ENCODE data around the gene ZNF365. TPM values are rescaled to one million over a fixed set of nuclear protein-coding genes. Genes with fewer than 3 reads are reported as not detected.
A peak's percentile ranks its signal among the peaks of the same experiment; 100 is the strongest.

The ZNF365 gene
- total and polyA plus RNA-seq, 7 experiments from 2014 or later = 0.08 to 2.9 (median 0.28) TPM; not detected in 3

GRCh38 chr10:62437696-62438095 is 63.5 kb downstream of the ZNF365 start:
- Mint-ChIP-seq H3K4me3 (no peak overlapping the region), H3K4me1 (peaks cover 0 to 12% (median 3%) of the 10 kb centered on the region in 7 donors), H3K27ac (no peak overlapping the region), H3K36me3 (peaks cover 0 to 2% (median 0%) of the 10 kb centered on the region in 5 donors), H3K9me3 (no peaks in the 10 kb centered on the region), H3K27me3 (peaks cover 0 to 24% (median 4%) of the 10 kb centered on the region in 5 donors)
- Histone ChIP-seq H3K9me3 (ENCODE audit: control insufficient read depth in 2 of 3, low read length in 3 of 3) (no peaks in the 10 kb centered on the region), H3K36me3 (ENCODE audit: control insufficient read depth in 2 of 3, insufficient read depth in 3 of 3, low read length in 3 of 3) (no peaks in the 10 kb centered on the region), H3K4me3 (ENCODE audit: low read length) (no peak overlapping the region), H3K27me3 (ENCODE audit: control insufficient read depth in 2 of 2, insufficient read depth in 2 of 2, low read length in 2 of 2) (no peaks in the 10 kb centered on the region), H3K4me1 (ENCODE audit: control insufficient read depth in 2 of 2, insufficient read depth in 2 of 2, low read length in 2 of 2) (no peaks in the 10 kb centered on the region), H3K27ac (ENCODE audit: low read depth, low read length) (no peak overlapping the region)
- CTCF ChIA-PET = interaction anchor here (0.8 to 4.4 kb wide), 13 partner anchors 10 to 1193 kb away, joined by 3 to 42 read pairs (median 3); no protein-coding TSS in a partner anchor
- intact Hi-C loops (cut with micrococcal nuclease) = loop anchor here (1.0 to 10.0 kb wide), 10 partner anchors 55 to 1287 kb away; no protein-coding TSS in a partner anchor
- POLR2A ChIA-PET = no interaction called here
- DNase-seq (peak in 7 of 9 donors; percentile 42 to 71 (median 65)), ATAC-seq (peak; percentile 79)

DNA sequence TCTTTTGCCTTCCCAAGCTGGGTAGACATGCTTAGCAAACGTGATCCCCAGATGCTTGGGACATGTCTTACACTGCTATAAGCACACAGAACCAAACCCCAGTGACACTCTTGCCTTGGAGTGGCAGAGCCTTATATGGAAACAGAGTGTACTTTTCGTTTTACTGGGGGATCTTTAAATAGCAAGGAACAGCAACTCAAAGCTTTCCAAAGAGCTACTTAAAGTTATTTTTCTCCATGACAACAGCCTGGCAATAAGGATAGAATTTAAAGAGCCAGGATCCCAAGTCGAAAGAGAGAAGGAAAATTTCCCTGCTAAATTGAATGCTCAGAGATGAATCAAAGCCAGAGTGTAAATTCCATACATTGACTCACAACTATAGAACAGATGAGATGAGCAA is 67.8 kb downstream of the ZNF365 start:
- Histone ChIP-seq H3K9me3 (ENCODE audit: control insufficient read depth in 2 of 3, low read length in 3 of 3) (no peaks in the 10 kb centered on the region), H3K4me1 (ENCODE audit: control insufficient read depth in 2 of 2, insufficient read depth in 2 of 2, low read length in 2 of 2) (no peaks in the 10 kb centered on the region), H3K27ac (ENCODE audit: low read depth, low read length) (no peak overlapping the region), H3K36me3 (ENCODE audit: control insufficient read depth in 2 of 3, insufficient read depth in 3 of 3, low read length in 3 of 3) (no peaks in the 10 kb centered on the region), H3K27me3 (ENCODE audit: control insufficient read depth in 2 of 2, insufficient read depth in 2 of 2, low read length in 2 of 2) (no peaks in the 10 kb centered on the region), H3K4me3 (ENCODE audit: low read length) (no peak overlapping the region)
- Mint-ChIP-seq H3K4me3 (no peak overlapping the region), H3K36me3 (no peaks in the 10 kb centered on the region), H3K4me1 (peaks cover 0 to 5% (median 3%) of the 10 kb centered on the region in 7 donors), H3K27me3 (peaks cover 0 to 25% (median 6%) of the 10 kb centered on the region in 5 donors), H3K27ac (no peak overlapping the region), H3K9me3 (peaks cover 0 to 2% (median 0%) of the 10 kb centered on the region in 11 donors)
- ChIA-PET CTCF (no interaction called here), POLR2A (no interaction called here)
- ATAC-seq = no peak
- intact Hi-C loops (cut with micrococcal nuclease) = no loop called here
- no peak for DNase-seq

DNA sequence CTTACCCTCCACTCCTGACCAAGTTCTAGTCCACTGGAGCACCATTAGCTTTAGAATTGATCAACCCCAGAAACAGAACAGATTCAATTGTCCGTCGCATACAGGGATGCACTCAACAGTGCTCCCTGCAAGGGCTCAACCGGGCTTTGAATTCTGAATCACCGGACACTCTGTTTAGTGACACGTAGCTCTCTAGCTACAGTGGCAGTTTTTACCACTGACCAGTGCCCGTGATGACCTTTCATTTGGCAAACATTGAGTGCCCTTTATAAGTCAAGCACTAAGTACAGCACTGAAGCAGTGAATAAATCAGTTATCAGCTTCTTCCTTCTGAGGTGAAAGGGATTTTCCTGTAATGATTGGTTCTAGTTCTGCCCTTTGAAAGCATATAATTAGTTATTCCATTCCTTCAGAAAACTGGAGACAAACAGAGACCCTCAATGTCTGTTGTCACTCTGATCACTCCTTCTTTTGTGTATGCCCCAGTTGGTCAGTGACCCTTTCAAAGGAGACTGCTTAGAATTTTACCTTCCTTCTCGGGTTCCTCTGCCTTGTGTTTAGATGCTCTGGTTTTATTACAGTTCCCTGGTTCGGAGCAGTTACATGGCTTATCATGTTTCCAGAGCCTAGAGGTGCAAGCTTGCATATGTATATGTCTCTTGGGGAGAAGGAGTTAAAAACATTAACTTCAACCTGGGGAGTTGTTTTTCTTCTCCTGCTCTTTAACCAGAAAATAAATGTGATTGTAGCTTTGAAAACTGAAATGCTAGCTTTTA is 68.9 kb downstream of the ZNF365 start:
- no peaks in the 10 kb centered on the region for H3K36me3 ChIP-seq (ENCODE audit: control insufficient read depth in 2 of 3, insufficient read depth in 3 of 3, low read length in 3 of 3)
- DNase-seq (no peak), ATAC-seq (no peak)
- no peaks in the 10 kb centered on the region for H3K27me3 ChIP-seq (ENCODE audit: control insufficient read depth in 2 of 2, insufficient read depth in 2 of 2, low read length in 2 of 2)
- H3K4me3 Mint-ChIP-seq = no peak overlapping the region
- H3K27ac ChIP-seq (ENCODE audit: low read depth, low read length) = no peak overlapping the region
- H3K4me1 ChIP-seq (ENCODE audit: control insufficient read depth in 2 of 2, insufficient read depth in 2 of 2, low read length in 2 of 2) = no peaks in the 10 kb centered on the region
- H3K36me3 Mint-ChIP-seq = no peaks in the 10 kb centered on the region
- H3K9me3 ChIP-seq (ENCODE audit: control insufficient read depth in 2 of 3, low read length in 3 of 3) = no peaks in the 10 kb centered on the region
- H3K27me3 Mint-ChIP-seq = peaks cover 0 to 24% (median 8%) of the 10 kb centered on the region in 5 donors
- POLR2A ChIA-PET = no interaction called here
- intact Hi-C loops (cut with micrococcal nuclease) = no loop called here
- H3K4me1 Mint-ChIP-seq = peaks cover 0 to 3% (median 0%) of the 10 kb centered on the region in 7 donors
- CTCF ChIA-PET = interaction anchor here (0.7 kb wide), 1 partner anchor 374 kb away, joined by 3 read pairs; no protein-coding TSS in a partner anchor
- no peak overlapping the region for H3K27ac Mint-ChIP-seq
- H3K9me3 Mint-ChIP-seq = peaks cover 0 to 2% (median 0%) of the 10 kb centered on the region in 11 donors
- no peak overlapping the region for H3K4me3 ChIP-seq (ENCODE audit: low read length)

- Histone ChIP-seq H3K9me3 (ENCODE audit: control insufficient read depth in 2 of 3, low read length in 3 of 3) (no peaks in the 10 kb centered on the region), H3K27me3 (ENCODE audit: control insufficient read depth in 2 of 2, insufficient read depth in 2 of 2, low read length in 2 of 2) (no peaks in the 10 kb centered on the region), H3K4me1 (ENCODE audit: control insufficient read depth in 2 of 2, insufficient read depth in 2 of 2, low read length in 2 of 2) (no peaks in the 10 kb centered on the region), H3K36me3 (ENCODE audit: control insufficient read depth in 2 of 3, insufficient read depth in 3 of 3, low read length in 3 of 3) (no peaks in the 10 kb centered on the region), H3K27ac (ENCODE audit: low read depth, low read length) (no peak overlapping the region), H3K4me3 (ENCODE audit: low read length) (no peak overlapping the region)
- ChIA-PET CTCF (no interaction called here), POLR2A (no interaction called here)
- DNase-seq (no peak), ATAC-seq (no peak)
- Mint-ChIP-seq H3K4me3 (no peak overlapping the region), H3K27me3 (peaks cover 3 to 24% (median 11%) of the 10 kb centered on the region in 5 donors), H3K27ac (no peak overlapping the region), H3K4me1 (peaks cover 0 to 3% (median 0%) of the 10 kb centered on the region in 7 donors), H3K36me3 (no peaks in the 10 kb centered on the region), H3K9me3 (peaks cover 0 to 2% (median 0%) of the 10 kb centered on the region in 11 donors)
- intact Hi-C loops (cut with micrococcal nuclease) = no loop called here
These were observed 69.7 kb downstream of the ZNF365 start for GRCh38 chr10:62443866-62444265.

GRCh38 chr10:62446627-62447026 is 72.5 kb downstream of the ZNF365 start:
- DNase-seq (no peak), ATAC-seq (no peak)
- POLR2A ChIA-PET = no interaction called here
- intact Hi-C loops (cut with micrococcal nuclease) = no loop called here
- CTCF ChIA-PET = interaction anchor here (0.5 kb wide), 1 partner anchor 456 kb away, joined by 4 read pairs; no protein-coding TSS in a partner anchor
- H3K27ac ChIP-seq (ENCODE audit: low read depth, low read length) = no peak overlapping the region
- H3K36me3 ChIP-seq (ENCODE audit: control insufficient read depth in 2 of 3, insufficient read depth in 3 of 3, low read length in 3 of 3) = no peaks in the 10 kb centered on the region
- no peaks in the 10 kb centered on the region for H3K9me3 ChIP-seq (ENCODE audit: control insufficient read depth in 2 of 3, low read length in 3 of 3)
- H3K27me3 Mint-ChIP-seq = peaks cover 9 to 34% (median 15%) of the 10 kb centered on the region in 5 donors
- H3K4me3 Mint-ChIP-seq = no peak overlapping the region
- no peak overlapping the region for H3K27ac Mint-ChIP-seq
- no peaks in the 10 kb centered on the region for H3K27me3 ChIP-seq (ENCODE audit: control insufficient read depth in 2 of 2, insufficient read depth in 2 of 2, low read length in 2 of 2)
- H3K4me3 ChIP-seq (ENCODE audit: low read length) = no peak overlapping the region
- H3K9me3 Mint-ChIP-seq = peaks cover 0 to 2% (median 0%) of the 10 kb centered on the region in 11 donors
- H3K4me1 Mint-ChIP-seq = peaks cover 0 to 2% (median 0%) of the 10 kb centered on the region in 7 donors
- H3K36me3 Mint-ChIP-seq = no peaks in the 10 kb centered on the region
- H3K4me1 ChIP-seq (ENCODE audit: control insufficient read depth in 2 of 2, insufficient read depth in 2 of 2, low read length in 2 of 2) = no peaks in the 10 kb centered on the region

GRCh38 chr10:62450912-62451610 is 76.9 kb downstream of the ZNF365 start:
- H3K4me3 ChIP-seq (ENCODE audit: low read length) = no peak overlapping the region
- ChIA-PET CTCF (no interaction called here), POLR2A (no interaction called here)
- H3K36me3 ChIP-seq (ENCODE audit: control insufficient read depth in 2 of 3, insufficient read depth in 3 of 3, low read length in 3 of 3) = no peaks in the 10 kb centered on the region
- no peaks in the 10 kb centered on the region for H3K27me3 ChIP-seq (ENCODE audit: control insufficient read depth in 2 of 2, insufficient read depth in 2 of 2, low read length in 2 of 2)
- Mint-ChIP-seq H3K4me1 (peaks cover 0 to 3% (median 0%) of the 10 kb centered on the region in 7 donors), H3K36me3 (no peaks in the 10 kb centered on the region), H3K27me3 (peaks cover 9 to 37% (median 17%) of the 10 kb centered on the region in 5 donors), H3K4me3 (no peak overlapping the region), H3K27ac (no peak overlapping the region), H3K9me3 (peaks cover 0 to 5% (median 3%) of the 10 kb centered on the region in 11 donors)
- ATAC-seq (no peak), DNase-seq (no peak)
- H3K27ac ChIP-seq (ENCODE audit: low read depth, low read length) = no peak overlapping the region
- no peaks in the 10 kb centered on the region for H3K9me3 ChIP-seq (ENCODE audit: control insufficient read depth in 2 of 3, low read length in 3 of 3)
- intact Hi-C loops (cut with micrococcal nuclease) = no loop called here
- H3K4me1 ChIP-seq (ENCODE audit: control insufficient read depth in 2 of 2, insufficient read depth in 2 of 2, low read length in 2 of 2) = no peaks in the 10 kb centered on the region

All from naive thymus-derived CD4-positive, alpha-beta T cell (primary cell).